GM12878 (cell line): ENCODE data around the gene TENT5A. TPM values are rescaled to one million over a fixed set of nuclear protein-coding genes. Genes with fewer than 3 reads are reported as not detected.

Source experiments
- ATAC-seq: fragments of 200-7000 bp; cut with Tn5 transposase; 3 replicates; pipeline ENCODE4 v1.9.1; 2020; ENCODE audit warnings: mild to moderate bottlenecking, moderate library complexity
- BruUV-seq: library from RNA; stranded (reverse); fragments of 400-500 nt; replicated peaks from 2 replicates; lab custom pipeline; 2021; lab: Mats Ljungman, UMichigan
- CTCF ChIA-PET: fragments of 300-600 bp; sonication (Branson Sonifier 250); formaldehyde crosslinking; extraction: SDS; loops from one replicate; lab custom pipeline; 2021; ENCODE audit warnings: inconsistent platforms; lab: Yijun Ruan, JAX
- POLR2A ChIA-PET: fragments of 350-600 bp; formaldehyde crosslinking; extraction: SDS; loops from one replicate; lab custom pipeline; 2021; ENCODE audit warnings: inconsistent platforms; lab: Charles Lee
- RAD21 ChIA-PET: fragments of 300-600 bp; sonication (Branson Sonifier 250); formaldehyde crosslinking; loops from one replicate; lab custom pipeline; 2023; ENCODE audit warnings: antibody characterized with exemption; ENCODE audit not compliant: unreplicated experiment; lab: Charles Lee
- SMC1A ChIA-PET: fragments of 300-600 bp; sonication (Branson Sonifier 250); formaldehyde crosslinking; loops from one replicate; lab custom pipeline; 2023; ENCODE audit not compliant: unreplicated experiment, uncharacterized antibody; lab: Charles Lee
- DNase-seq: peaks from one replicate; pipeline ENCODE4 v3.0.0-alpha.2; 2011; ENCODE audit warnings: low read depth, low spot score
- FAIRE-seq: peaks from 3 replicates; lab custom pipeline; 2011; peaks lifted over from hg19 to GRCh38; lab: Jason Lieb, UNC
- H2AFZ ChIP-seq: 2 replicates; pipeline ENCODE4 v1.6.0; 2011; ENCODE audit warnings: low read depth, low read length, control low read depth; ENCODE audit not compliant: control insufficient read depth
- H3K27ac ChIP-seq: 2 replicates; pipeline ENCODE4 v1.5.1; 2011; ENCODE audit warnings: control low read depth; ENCODE audit not compliant: control insufficient read depth, insufficient read depth
- H3K27me3 ChIP-seq, 2 experiments: replicated peaks in 1 of 2; 2 replicates each; pipeline versions ENCODE4 v1.6.0 to v1.6.1; 2011; ENCODE audit warnings: low read length in 1 of 2; ENCODE audit not compliant: control insufficient read depth in 2 of 2, insufficient read depth in 2 of 2
- H3K36me3 ChIP-seq, 2 experiments: 2 replicates each; pipeline ENCODE4 v1.5.1; 2011; ENCODE audit warnings: low read length in 1 of 2; ENCODE audit not compliant: control insufficient read depth in 2 of 2, insufficient read depth in 2 of 2
- H3K4me1 ChIP-seq: 2 replicates; pipeline ENCODE4 v1.6.1; 2011; ENCODE audit warnings: mild to moderate bottlenecking, low read length, moderate library complexity, mixed read lengths; ENCODE audit not compliant: control insufficient read depth, insufficient read depth
- H3K4me2 ChIP-seq: 2 replicates; pipeline ENCODE4 v1.6.0; 2011; ENCODE audit warnings: control low read depth; ENCODE audit not compliant: control insufficient read depth, insufficient read depth
- H3K4me3 ChIP-seq: fragments of 200-600 bp; sonication (generic); 2 replicates; pipeline ENCODE4 v1.5.1; 2016
- H3K79me2 ChIP-seq: 2 replicates; pipeline ENCODE4 v1.6.0; 2011; ENCODE audit warnings: low read length; ENCODE audit not compliant: control insufficient read depth, insufficient read depth
- H3K9ac ChIP-seq: 2 replicates; pipeline ENCODE4 v1.8.0; 2011; ENCODE audit warnings: low read length, control low read depth, mixed read lengths; ENCODE audit not compliant: control insufficient read depth, insufficient read depth
- H3K9me3 ChIP-seq: replicated peaks from 3 replicates; pipeline ENCODE4 v1.5.1; 2011; ENCODE audit warnings: mild to moderate bottlenecking, low read length; ENCODE audit not compliant: control insufficient read depth, insufficient read depth
- H4K20me1 ChIP-seq: 2 replicates; pipeline ENCODE4 v1.6.0; 2011; ENCODE audit not compliant: control insufficient read depth, insufficient read depth
- FOXK2 ChIP-seq: fragments of 450-650 bp; IDR thresholded peaks from 2 replicates; pipeline ENCODE4 v1.6.1; 2017; ENCODE audit warnings: mild to moderate bottlenecking, moderate library complexity
- IKZF2 ChIP-seq, 2 experiments: fragments of 450-650 bp; IDR thresholded peaks; 2 replicates each; pipeline ENCODE4 v1.6.1; 2017; ENCODE audit warnings: mild to moderate bottlenecking in 2 of 2, moderate library complexity in 2 of 2
- NFIC ChIP-seq: IDR thresholded peaks from 2 replicates; pipeline ENCODE4 v1.6.1; 2012; ENCODE audit warnings: low read depth, mild to moderate bottlenecking, inconsistent platforms, low read length, moderate library complexity
- NRF1 ChIP-seq: conservative IDR thresholded peaks from 2 replicates; pipeline ENCODE4 v1.6.1; 2011; ENCODE audit warnings: mild to moderate bottlenecking, low read depth, low read length, improper control_type of control experiment
- SIN3A ChIP-seq: IDR thresholded peaks from 2 replicates; pipeline ENCODE4 v1.6.1; 2012; ENCODE audit warnings: low read depth, low read length, improper control_type of control experiment
- WGBS: methylation state at CpG from one replicate; pipeline ENCODE4 v1.1.6; 2016; ENCODE audit warnings: low lambda C conversion rate; ENCODE audit not compliant: insufficient replicate concordance, insufficient coverage; ENCODE audit errors: missing lambda C conversion rate; 5-methylcytosine and 5-hydroxymethylcytosine counted together
- in situ Hi-C: fragments of 300-500 bp; cut with MboI; formaldehyde crosslinking; loops from 9 replicates; pipeline ENCODE4 v1.14.3; 2018; ENCODE audit warnings: mixed read lengths
- intact Hi-C: fragments of 100-400 bp; cut with micrococcal nuclease; formaldehyde crosslinking; loops from one replicate; pipeline ENCODE4 v1.14.2; 2022; ENCODE audit not compliant: unreplicated experiment
- polyA plus RNA-seq, 11 experiments: library from polyadenylated mRNA; depleted of rRNA in 4 of 11; unstranded in 6 of 11; stranded (reverse) in 5 of 11; fragments of >200 nt; fragmentation: Nextera tagmentation in 4 of 11; fragmentation: Illumina TruSeq in 1 of 11; extraction: Ambion mirVana in 4 of 11; extraction: Trizol in 1 of 11; gene quantifications; 1 replicate in 1 of 11; 2 replicates in 10 of 11; pipeline versions ENCODE4 v1.2.1 to v1.2.3, GENCODE V29; 2011 to 2016; ENCODE audit warnings: inconsistent platforms in 2 of 11, missing spikeins in 2 of 11, low read depth in 1 of 11
- total RNA-seq, 4 experiments: library from RNA; depleted of rRNA in 3 of 4; stranded (reverse); fragments of >200 nt in 3 of 4; fragmentation: Illumina TruSeq in 1 of 4; extraction: Trizol in 1 of 4; gene quantifications; 2 replicates each; pipeline versions ENCODE4 v1.2.1 to v1.2.3, GENCODE V29; 2013 to 2021
- TF ChIP-seq, protein P1 (sequence below): fragments of 450-650 bp; IDR thresholded peaks from 2 replicates; pipeline ENCODE4 v1.6.1; 2017; ENCODE audit warnings: mild to moderate bottlenecking, moderate library complexity
- TF ChIP-seq, protein P2 (sequence below): fragments of 450-650 bp; IDR thresholded peaks from 2 replicates; pipeline ENCODE4 v1.6.1; 2016; ENCODE audit warnings: mild to moderate bottlenecking, moderate library complexity, borderline replicate concordance
- TF ChIP-seq, protein P3 (sequence below): IDR thresholded peaks from 2 replicates; pipeline ENCODE4 v1.6.1; 2012; ENCODE audit warnings: low read depth, low read length, improper control_type of control experiment

The TENT5A gene
- total and polyA plus RNA-seq, 10 of the 15 experiments (the other 5 are each of a cell fraction or from before 2014, with no cell fraction given): 0.25 to 9.6 (median 0.48) TPM

GRCh38 chr6:81725127-81725526 lies 27.4 kb downstream of the TENT5A start:
- H3K9ac ChIP-seq: no peak overlapping the region
- FAIRE-seq (no peak), ATAC-seq (no peak), DNase-seq (no peak)
- ChIA-PET RAD21 (interaction anchor here (1.2 kb wide), 1 partner anchor 185 kb away, joined by 3 read pairs; no protein-coding TSS in a partner anchor), SMC1A (no interaction called here), POLR2A (no interaction called here), CTCF (interaction anchor here (0.6 to 1.4 kb wide), 4 partner anchors 8 to 280 kb away, joined by 3 to 4 read pairs (median 3); no protein-coding TSS in a partner anchor)
- no peaks in the 10 kb centered on the region for H3K79me2 ChIP-seq
- no peak overlapping the region for H3K4me3 ChIP-seq
- no peaks in the 10 kb centered on the region for H3K36me3 ChIP-seq
- no peaks in the 10 kb centered on the region for H4K20me1 ChIP-seq
- in situ Hi-C loops (no loop called here), intact Hi-C loops (no loop called here)
- WGBS: 3% methylated on average over 2 of the region's 2 CpGs
- no peaks in the 10 kb centered on the region for H3K27me3 ChIP-seq
- no peak for TF ChIP-seq FOXK2
- no peak for TF ChIP-seq NFIC
- no peak for TF ChIP-seq NRF1
- TF ChIP-seq, protein P1, sequence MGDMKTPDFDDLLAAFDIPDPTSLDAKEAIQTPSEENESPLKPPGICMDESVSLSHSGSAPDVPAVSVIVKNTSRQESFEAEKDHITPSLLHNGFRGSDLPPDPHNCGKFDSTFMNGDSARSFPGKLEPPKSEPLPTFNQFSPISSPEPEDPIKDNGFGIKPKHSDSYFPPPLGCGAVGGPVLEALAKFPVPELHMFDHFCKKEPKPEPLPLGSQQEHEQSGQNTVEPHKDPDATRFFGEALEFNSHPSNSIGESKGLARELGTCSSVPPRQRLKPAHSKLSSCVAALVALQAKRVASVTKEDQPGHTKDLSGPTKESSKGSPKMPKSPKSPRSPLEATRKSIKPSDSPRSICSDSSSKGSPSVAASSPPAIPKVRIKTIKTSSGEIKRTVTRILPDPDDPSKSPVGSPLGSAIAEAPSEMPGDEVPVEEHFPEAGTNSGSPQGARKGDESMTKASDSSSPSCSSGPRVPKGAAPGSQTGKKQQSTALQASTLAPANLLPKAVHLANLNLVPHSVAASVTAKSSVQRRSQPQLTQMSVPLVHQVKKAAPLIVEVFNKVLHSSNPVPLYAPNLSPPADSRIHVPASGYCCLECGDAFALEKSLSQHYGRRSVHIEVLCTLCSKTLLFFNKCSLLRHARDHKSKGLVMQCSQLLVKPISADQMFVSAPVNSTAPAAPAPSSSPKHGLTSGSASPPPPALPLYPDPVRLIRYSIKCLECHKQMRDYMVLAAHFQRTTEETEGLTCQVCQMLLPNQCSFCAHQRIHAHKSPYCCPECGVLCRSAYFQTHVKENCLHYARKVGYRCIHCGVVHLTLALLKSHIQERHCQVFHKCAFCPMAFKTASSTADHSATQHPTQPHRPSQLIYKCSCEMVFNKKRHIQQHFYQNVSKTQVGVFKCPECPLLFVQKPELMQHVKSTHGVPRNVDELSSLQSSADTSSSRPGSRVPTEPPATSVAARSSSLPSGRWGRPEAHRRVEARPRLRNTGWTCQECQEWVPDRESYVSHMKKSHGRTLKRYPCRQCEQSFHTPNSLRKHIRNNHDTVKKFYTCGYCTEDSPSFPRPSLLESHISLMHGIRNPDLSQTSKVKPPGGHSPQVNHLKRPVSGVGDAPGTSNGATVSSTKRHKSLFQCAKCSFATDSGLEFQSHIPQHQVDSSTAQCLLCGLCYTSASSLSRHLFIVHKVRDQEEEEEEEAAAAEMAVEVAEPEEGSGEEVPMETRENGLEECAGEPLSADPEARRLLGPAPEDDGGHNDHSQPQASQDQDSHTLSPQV: no peak
- no peak for TF ChIP-seq IKZF2 (IDR thresholded peaks at IDR 0.05)
- TF ChIP-seq, protein P2, sequence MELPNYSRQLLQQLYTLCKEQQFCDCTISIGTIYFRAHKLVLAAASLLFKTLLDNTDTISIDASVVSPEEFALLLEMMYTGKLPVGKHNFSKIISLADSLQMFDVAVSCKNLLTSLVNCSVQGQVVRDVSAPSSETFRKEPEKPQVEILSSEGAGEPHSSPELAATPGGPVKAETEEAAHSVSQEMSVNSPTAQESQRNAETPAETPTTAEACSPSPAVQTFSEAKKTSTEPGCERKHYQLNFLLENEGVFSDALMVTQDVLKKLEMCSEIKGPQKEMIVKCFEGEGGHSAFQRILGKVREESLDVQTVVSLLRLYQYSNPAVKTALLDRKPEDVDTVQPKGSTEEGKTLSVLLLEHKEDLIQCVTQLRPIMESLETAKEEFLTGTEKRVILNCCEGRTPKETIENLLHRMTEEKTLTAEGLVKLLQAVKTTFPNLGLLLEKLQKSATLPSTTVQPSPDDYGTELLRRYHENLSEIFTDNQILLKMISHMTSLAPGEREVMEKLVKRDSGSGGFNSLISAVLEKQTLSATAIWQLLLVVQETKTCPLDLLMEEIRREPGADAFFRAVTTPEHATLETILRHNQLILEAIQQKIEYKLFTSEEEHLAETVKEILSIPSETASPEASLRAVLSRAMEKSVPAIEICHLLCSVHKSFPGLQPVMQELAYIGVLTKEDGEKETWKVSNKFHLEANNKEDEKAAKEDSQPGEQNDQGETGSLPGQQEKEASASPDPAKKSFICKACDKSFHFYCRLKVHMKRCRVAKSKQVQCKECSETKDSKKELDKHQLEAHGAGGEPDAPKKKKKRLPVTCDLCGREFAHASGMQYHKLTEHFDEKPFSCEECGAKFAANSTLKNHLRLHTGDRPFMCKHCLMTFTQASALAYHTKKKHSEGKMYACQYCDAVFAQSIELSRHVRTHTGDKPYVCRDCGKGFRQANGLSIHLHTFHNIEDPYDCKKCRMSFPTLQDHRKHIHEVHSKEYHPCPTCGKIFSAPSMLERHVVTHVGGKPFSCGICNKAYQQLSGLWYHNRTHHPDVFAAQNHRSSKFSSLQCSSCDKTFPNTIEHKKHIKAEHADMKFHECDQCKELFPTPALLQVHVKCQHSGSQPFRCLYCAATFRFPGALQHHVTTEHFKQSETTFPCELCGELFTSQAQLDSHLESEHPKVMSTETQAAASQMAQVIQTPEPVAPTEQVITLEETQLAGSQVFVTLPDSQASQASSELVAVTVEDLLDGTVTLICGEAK: no peak
- TF ChIP-seq SIN3A: no peak
- TF ChIP-seq, protein P3, sequence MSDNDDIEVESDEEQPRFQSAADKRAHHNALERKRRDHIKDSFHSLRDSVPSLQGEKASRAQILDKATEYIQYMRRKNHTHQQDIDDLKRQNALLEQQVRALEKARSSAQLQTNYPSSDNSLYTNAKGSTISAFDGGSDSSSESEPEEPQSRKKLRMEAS: no peak
- no peak overlapping the region for H2AFZ ChIP-seq
- H3K9me3 ChIP-seq: no peaks in the 10 kb centered on the region
- H3K4me1 ChIP-seq: no peaks in the 10 kb centered on the region
- H3K4me2 ChIP-seq: no peak overlapping the region
- BruUV-seq: no TSS peak
- no peak overlapping the region for H3K27ac ChIP-seq
